Fibroblast of pulmonary artery (primary cell): ENCODE measurements around the gene BBS9.

Source experiments
- DNase-seq: peaks from one replicate; pipeline ENCODE4 v3.0.0-alpha.2; 2010; ENCODE audit warnings: low read depth
- H3K4me3 ChIP-seq: replicated peaks from 2 replicates; pipeline ENCODE4 v1.5.1; 2011; ENCODE audit warnings: low read depth, mild to moderate bottlenecking, control low read depth, low read length, moderate library complexity
- TF ChIP-seq, protein P1 (sequence below): IDR thresholded peaks from 2 replicates; pipeline ENCODE4 v1.5.1; 2011; ENCODE audit warnings: mild to moderate bottlenecking, control low read depth, low read length, inconsistent platforms; ENCODE audit errors: missing control alignments

The BBS9 gene

DNA sequence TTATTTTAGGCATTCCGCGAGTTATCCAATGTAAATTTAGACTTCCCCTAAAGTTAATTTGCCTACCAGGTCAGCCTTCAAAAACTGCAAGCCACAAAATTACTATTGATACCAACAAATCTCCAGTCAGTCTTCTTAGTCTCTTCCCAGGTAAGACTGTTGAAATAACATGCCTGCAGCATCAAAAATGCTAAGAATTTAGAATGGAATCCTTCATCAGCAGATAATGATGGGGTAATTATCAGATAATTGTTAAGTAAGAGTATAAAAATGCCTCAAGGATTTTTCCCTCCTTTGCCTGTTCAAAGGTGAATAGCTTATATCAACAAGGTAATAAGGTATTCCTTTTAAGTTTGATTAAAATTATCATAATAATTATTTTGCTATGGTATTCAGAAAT lies 228.5 kb downstream of the BBS9 start:
- TF ChIP-seq, protein P1, sequence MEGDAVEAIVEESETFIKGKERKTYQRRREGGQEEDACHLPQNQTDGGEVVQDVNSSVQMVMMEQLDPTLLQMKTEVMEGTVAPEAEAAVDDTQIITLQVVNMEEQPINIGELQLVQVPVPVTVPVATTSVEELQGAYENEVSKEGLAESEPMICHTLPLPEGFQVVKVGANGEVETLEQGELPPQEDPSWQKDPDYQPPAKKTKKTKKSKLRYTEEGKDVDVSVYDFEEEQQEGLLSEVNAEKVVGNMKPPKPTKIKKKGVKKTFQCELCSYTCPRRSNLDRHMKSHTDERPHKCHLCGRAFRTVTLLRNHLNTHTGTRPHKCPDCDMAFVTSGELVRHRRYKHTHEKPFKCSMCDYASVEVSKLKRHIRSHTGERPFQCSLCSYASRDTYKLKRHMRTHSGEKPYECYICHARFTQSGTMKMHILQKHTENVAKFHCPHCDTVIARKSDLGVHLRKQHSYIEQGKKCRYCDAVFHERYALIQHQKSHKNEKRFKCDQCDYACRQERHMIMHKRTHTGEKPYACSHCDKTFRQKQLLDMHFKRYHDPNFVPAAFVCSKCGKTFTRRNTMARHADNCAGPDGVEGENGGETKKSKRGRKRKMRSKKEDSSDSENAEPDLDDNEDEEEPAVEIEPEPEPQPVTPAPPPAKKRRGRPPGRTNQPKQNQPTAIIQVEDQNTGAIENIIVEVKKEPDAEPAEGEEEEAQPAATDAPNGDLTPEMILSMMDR: no peak
- DNase-seq: no peak
- H3K4me3 ChIP-seq: no peak overlapping the region

DNA sequence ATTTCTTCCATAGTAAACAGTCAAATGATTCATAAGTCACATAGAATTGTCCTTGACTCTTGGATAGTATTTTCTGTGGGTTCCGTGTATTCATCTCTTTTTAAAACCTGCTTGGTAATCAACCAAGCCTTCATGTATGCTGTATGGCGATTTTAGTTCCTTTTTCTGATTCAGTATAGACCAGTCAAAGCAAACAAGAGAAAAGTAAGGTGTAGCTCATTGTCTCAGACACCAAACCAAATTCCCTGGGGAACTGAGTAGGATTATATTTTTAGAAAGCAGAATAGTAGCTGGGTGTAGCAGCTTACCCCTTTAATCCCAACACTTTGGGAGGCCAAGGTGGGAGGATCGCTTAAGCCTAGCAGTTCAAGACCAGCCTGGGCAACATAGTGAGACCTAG lies 240.5 kb downstream of the BBS9 start:
- no peak for DNase-seq
- TF ChIP-seq, protein P1: no peak
- no peak overlapping the region for H3K4me3 ChIP-seq

DNA sequence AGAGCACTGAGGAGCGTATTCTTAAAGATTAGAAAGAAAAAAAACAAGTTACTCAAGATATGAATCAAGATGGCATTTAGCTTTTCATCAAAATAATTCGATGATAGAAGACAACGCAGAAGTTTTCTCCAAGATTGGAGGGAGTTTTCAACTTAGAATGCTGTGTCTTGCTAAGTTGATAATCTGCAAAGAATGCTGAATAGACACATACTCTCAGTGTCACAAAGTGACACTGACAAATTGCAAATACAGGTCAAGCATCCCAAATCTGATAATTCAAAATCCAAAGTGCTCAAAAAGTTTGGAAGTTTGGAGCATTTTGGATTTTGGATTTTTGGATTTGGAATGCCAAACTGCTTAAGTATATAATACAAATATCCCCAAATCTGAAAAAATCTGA lies 243.8 kb downstream of the BBS9 start:
- TF ChIP-seq, protein P1: no peak
- H3K4me3 ChIP-seq: no peak overlapping the region
- DNase-seq: no peak

DNA sequence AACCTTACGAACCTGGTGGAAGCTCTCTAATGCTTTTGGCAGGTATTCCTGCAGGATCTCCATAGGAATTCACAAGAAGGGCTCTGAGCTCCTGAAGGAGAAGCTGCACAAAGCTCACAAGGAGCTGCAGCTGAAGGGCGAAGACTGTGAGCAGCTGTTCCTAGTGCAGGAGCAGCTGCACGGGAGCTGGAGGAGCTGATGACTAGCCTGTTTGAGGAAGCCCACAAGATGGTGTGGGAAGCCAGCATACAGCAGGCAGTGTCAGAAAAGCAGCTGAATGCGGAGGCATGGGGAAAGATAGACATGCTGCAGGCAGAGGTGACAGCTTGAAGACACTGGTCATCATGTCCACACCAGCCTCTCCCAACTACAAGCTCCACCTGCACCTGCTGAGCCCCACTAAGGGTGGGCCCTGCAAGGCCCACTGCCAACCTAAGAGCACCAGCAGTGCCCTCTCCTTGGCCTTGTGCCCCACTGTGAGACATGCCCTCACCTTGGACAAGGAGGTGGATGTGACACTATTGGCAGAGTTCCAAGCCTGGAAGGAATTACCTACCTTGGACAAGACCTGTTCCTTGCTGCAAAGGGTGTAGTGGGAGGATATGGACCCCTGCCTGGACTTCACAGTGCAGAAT lies 250.6 kb downstream of the BBS9 start:
- DNase-seq: no peak
- H3K4me3 ChIP-seq: no peak overlapping the region
- TF ChIP-seq, protein P1: no peak

DNA sequence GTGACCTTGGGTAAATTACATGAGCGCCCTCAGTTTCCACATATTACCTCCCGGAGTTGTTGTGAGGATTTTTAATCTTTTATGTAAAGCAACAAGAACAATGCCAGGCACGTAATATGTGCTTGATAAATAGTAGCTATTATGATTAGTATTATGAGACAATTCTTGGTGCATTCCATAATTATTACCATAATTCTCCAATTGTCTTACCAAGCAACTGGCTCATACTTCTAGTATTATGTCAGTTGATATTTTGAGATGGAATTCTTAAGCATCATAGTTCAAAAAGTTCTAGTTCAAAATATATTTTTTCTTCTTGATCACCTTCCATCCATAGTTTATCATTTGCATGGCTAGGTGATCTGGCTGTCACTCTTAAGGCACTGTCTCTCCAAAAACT lies 259.0 kb downstream of the BBS9 start:
- TF ChIP-seq, protein P1: no peak
- H3K4me3 ChIP-seq: no peak overlapping the region
- DNase-seq: peak; percentile 51

DNA sequence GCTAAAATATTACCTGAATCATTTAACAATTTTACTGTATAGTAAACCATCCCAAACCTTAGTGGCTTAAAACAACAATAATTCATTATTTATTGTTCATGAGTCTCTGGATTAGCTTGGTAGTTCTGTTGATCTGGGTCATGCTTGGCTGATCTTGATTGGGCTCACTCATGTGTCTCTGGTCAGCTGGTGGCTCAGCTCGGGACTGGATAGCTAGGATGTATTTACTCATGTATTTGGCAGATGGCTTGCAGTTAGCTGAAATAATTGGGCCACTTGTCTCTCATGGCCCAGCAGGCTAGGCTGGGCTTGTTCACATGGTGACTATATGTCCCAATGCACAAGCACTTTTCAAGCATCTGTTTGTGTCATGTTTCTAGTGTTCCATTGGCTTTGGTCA lies 262.8 kb downstream of the BBS9 start:
- TF ChIP-seq, protein P1: no peak
- no peak for DNase-seq
- H3K4me3 ChIP-seq: no peak overlapping the region

DNA sequence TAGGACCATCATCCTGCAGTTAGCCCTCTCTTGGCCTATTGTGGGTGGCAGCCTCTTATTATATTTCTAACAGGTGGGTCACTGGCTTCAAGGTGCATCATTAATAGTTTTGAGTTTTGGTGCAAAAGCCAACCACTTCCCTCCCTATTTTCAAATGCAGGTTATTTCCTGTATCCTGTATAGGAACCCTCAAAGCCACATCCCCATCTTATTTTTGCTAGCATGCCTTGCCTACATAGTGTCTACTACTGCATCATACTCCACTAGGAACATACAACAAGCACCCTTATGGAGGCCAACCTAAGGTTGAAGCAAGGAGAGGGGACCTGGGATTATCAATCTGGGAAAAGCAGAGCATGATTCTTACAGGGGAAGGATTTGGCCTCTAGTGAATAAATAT lies 264.4 kb downstream of the BBS9 start:
- TF ChIP-seq, protein P1: no peak
- no peak overlapping the region for H3K4me3 ChIP-seq
- DNase-seq: no peak
